Stimulated activated CD8-positive, alpha-beta memory T cell treated with anti-CD3 and anti-CD28 coated beads, Interleukin-4, amount 100 ng/mL, for 24 hours (primary cell): ENCODE data around the gene CTNNB1.

Experiments
- DNase-seq: peaks from one replicate; pipeline ENCODE4 v3.0.0-alpha.2; 2020; ENCODE audit warnings: low read depth

The CTNNB1 gene

GRCh38 chr3:41198950-41199865 lies at the start of gene CTNNB1:
CTNNB1 (plus strand) TSS chr3:41199505; CDS start chr3:41224069, 24,564 bp downstream.
- peak; percentile 85 for DNase-seq

GRCh38 chr3:41155834-41156233 lies 43.5 kb upstream of the CTNNB1 start:
- no peak for DNase-seq

GRCh38 chr3:41158947-41159346 lies 40.4 kb upstream of the CTNNB1 start:
- no peak for DNase-seq

- no peak for DNase-seq
Observed at GRCh38 chr3:41159588-41160189, 39.6 kb upstream of the CTNNB1 start.

GRCh38 chr3:41162541-41162940 lies 36.8 kb upstream of the CTNNB1 start:
- no peak for DNase-seq

- no peak for DNase-seq
Observed at GRCh38 chr3:41163006-41163405, 36.3 kb upstream of the CTNNB1 start.

GRCh38 chr3:41163421-41163820 lies 35.9 kb upstream of the CTNNB1 start:
- no peak for DNase-seq

- no peak for DNase-seq
Observed at GRCh38 chr3:41164777-41165176, 34.5 kb upstream of the CTNNB1 start.

GRCh38 chr3:41167722-41168497 lies 31.4 kb upstream of the CTNNB1 start:
- DNase-seq, result no peak

GRCh38 chr3:41169023-41169422 lies 30.3 kb upstream of the CTNNB1 start:
- no peak for DNase-seq

- DNase-seq, result no peak
Observed at GRCh38 chr3:41173926-41174885, 25.1 kb upstream of the CTNNB1 start.

GRCh38 chr3:41175365-41175764 lies 23.9 kb upstream of the CTNNB1 start:
- no peak for DNase-seq

GRCh38 chr3:41176596-41176995 lies 22.7 kb upstream of the CTNNB1 start:
- no peak for DNase-seq

- DNase-seq, result no peak
Observed at GRCh38 chr3:41178576-41178975, 20.7 kb upstream of the CTNNB1 start.

GRCh38 chr3:41180396-41180795 lies 18.9 kb upstream of the CTNNB1 start:
- DNase-seq, result no peak

- DNase-seq, result no peak
Observed at GRCh38 chr3:41182504-41183059, 16.7 kb upstream of the CTNNB1 start.

GRCh38 chr3:41184394-41184793 lies 14.9 kb upstream of the CTNNB1 start:
- DNase-seq, result no peak

GRCh38 chr3:41186297-41186696 lies 13.0 kb upstream of the CTNNB1 start:
- no peak for DNase-seq

- DNase-seq, result no peak
Observed at GRCh38 chr3:41188306-41188705, 11.0 kb upstream of the CTNNB1 start.

- DNase-seq, result no peak
Observed at GRCh38 chr3:41190509-41191284, 8.6 kb upstream of the CTNNB1 start.
